IMR-90 (cell line): ENCODE results near the gene CD80. TPM values are rescaled to one million over a fixed set of nuclear protein-coding genes. Genes with fewer than 3 reads are reported as not detected.

Experiments
- polyA plus RNA-seq, 3 experiments: library from polyadenylated mRNA; depleted of rRNA; stranded (reverse); fragments of >200 nt; gene quantifications; 2 replicates each; pipeline ENCODE4 v1.2.3, GENCODE V29; 2012; ENCODE audit warnings: low replicate concordance in 1 of 3
- total RNA-seq: library from RNA; depleted of rRNA; stranded (reverse); fragments of >200 nt; gene quantifications from 2 replicates; pipeline ENCODE4 v1.2.3, GENCODE V29; 2012; rRNA removed

Gene CD80
- total and polyA plus RNA-seq, 2 of the 4 experiments (the other 2 are of a cell fraction): not detected

Other genes with a start within 250 kb of the CD80 start
- 88.6 and 117 TPM in 2 replicates for gene TMEM39A, start 96.0 kb downstream of the CD80 start, total RNA-seq
- gene TMEM39A, start 96.0 kb downstream of the CD80 start, polyA plus RNA-seq (2012; rRNA removed): 24.6 and 29.6 TPM in 2 replicates
- 18.6 and 21.1 TPM in 2 replicates for gene POGLUT1, start 90.7 kb downstream of the CD80 start, total RNA-seq
- 7.5 and 7.8 TPM in 2 replicates for gene POGLUT1, start 90.7 kb downstream of the CD80 start, polyA plus RNA-seq (2012; rRNA removed)
- gene TIMMDC1, start 61.1 kb downstream of the CD80 start, total RNA-seq: 44.2 and 52.5 TPM in 2 replicates
- gene TIMMDC1, start 61.1 kb downstream of the CD80 start, polyA plus RNA-seq (2012; rRNA removed): 45.5 and 56.6 TPM in 2 replicates
- gene ADPRH, start 19.9 kb upstream of the CD80 start, total RNA-seq: under 0.01 TPM in 2 replicates
- gene ADPRH, start 19.9 kb upstream of the CD80 start, polyA plus RNA-seq (2012; rRNA removed): 0.06 and 0.12 TPM in 2 replicates
- gene PLA1A, start 38.3 kb upstream of the CD80 start, total RNA-seq: not detected in 2 replicates
- gene PLA1A, start 38.3 kb upstream of the CD80 start, polyA plus RNA-seq (2012; rRNA removed): not detected in 2 replicates
- under 0.01 TPM in 2 replicates for gene POPDC2, start 101.0 kb upstream of the CD80 start, total RNA-seq
- 0.29 and 0.32 TPM in 2 replicates for gene POPDC2, start 101.0 kb upstream of the CD80 start, polyA plus RNA-seq (2012; rRNA removed)
- 2.0 and 8.6 TPM in 2 replicates for gene COX17, start 117.8 kb upstream of the CD80 start, total RNA-seq
- 24.5 and 31.7 TPM in 2 replicates for gene COX17, start 117.8 kb upstream of the CD80 start, polyA plus RNA-seq (2012; rRNA removed)
- not detected in 2 replicates for gene CFAP91, start 143.4 kb upstream of the CD80 start, total RNA-seq
- not detected in 2 replicates for gene CFAP91, start 143.4 kb upstream of the CD80 start, polyA plus RNA-seq (2012; rRNA removed)
- gene NR1I2, start 222.5 kb upstream of the CD80 start, total RNA-seq: not detected in 2 replicates
- not detected in 2 replicates for gene NR1I2, start 222.5 kb upstream of the CD80 start, polyA plus RNA-seq (2012; rRNA removed)